Brain microvascular endothelial cell (primary cell): ENCODE data around the gene TMEM232.

Source experiments
- DNase-seq: peaks from one replicate; pipeline ENCODE4 v3.0.0-alpha.2; 2020
- H3K27ac ChIP-seq: fragments of 250-450 bp; sonication (Bioruptor Pico); 2 replicates; pipeline ENCODE4 v1.5.1; 2020; ENCODE audit warnings: mild to moderate bottlenecking, moderate library complexity
- H3K27me3 ChIP-seq: fragments of 250-450 bp; sonication (Bioruptor Pico); replicated peaks from 2 replicates; pipeline ENCODE4 v1.5.1; 2020; ENCODE audit warnings: mild to moderate bottlenecking
- H3K36me3 ChIP-seq: fragments of 250-450 bp; sonication (Bioruptor Pico); replicated peaks from 2 replicates; pipeline ENCODE4 v1.5.1; 2020; ENCODE audit warnings: mild to moderate bottlenecking
- H3K4me3 ChIP-seq: 2 replicates; pipeline ENCODE4 v1.5.1; 2011; ENCODE audit warnings: low read depth, mild to moderate bottlenecking, control low read depth, low read length, moderate library complexity
- CTCF ChIP-seq: IDR thresholded peaks from 2 replicates; pipeline ENCODE4 v1.5.1; 2011; ENCODE audit warnings: low read depth, mild to moderate bottlenecking, moderate library complexity, low read length, control low read depth, inconsistent platforms; ENCODE audit errors: missing control alignments
- in situ Hi-C: cut with HindIII; loops from 2 replicates; pipeline ENCODE4 v1.10.0; 2017; ENCODE audit warnings: low sequenced_read_pairs, low pct_ligation_motif_present

TMEM232 gene

GRCh38 chr5:110409571-110409970 is 316.9 kb downstream of the TMEM232 start:
- in situ Hi-C loops = no loop called here
- H3K4me3 ChIP-seq = no peak overlapping the region
- no peaks in the 10 kb centered on the region for H3K36me3 ChIP-seq
- no peak for TF ChIP-seq CTCF
- no peak for DNase-seq
- H3K27ac ChIP-seq = no peak overlapping the region
- H3K27me3 ChIP-seq = no peaks in the 10 kb centered on the region

GRCh38 chr5:110402562-110402961 is 323.9 kb downstream of the TMEM232 start:
- H3K4me3 ChIP-seq = no peak overlapping the region
- in situ Hi-C loops = no loop called here
- H3K27me3 ChIP-seq = no peaks in the 10 kb centered on the region
- H3K36me3 ChIP-seq = no peaks in the 10 kb centered on the region
- no peak for TF ChIP-seq CTCF
- no peak for DNase-seq
- no peak overlapping the region for H3K27ac ChIP-seq

GRCh38 chr5:110401881-110402280 is 324.6 kb downstream of the TMEM232 start:
- TF ChIP-seq CTCF = no peak
- H3K36me3 ChIP-seq = no peaks in the 10 kb centered on the region
- no peaks in the 10 kb centered on the region for H3K27me3 ChIP-seq
- DNase-seq = no peak
- no peak overlapping the region for H3K27ac ChIP-seq
- H3K4me3 ChIP-seq = no peak overlapping the region
- in situ Hi-C loops = no loop called here

GRCh38 chr5:110398951-110399350 is 327.5 kb downstream of the TMEM232 start:
- no peak overlapping the region for H3K27ac ChIP-seq
- no peaks in the 10 kb centered on the region for H3K27me3 ChIP-seq
- no peak for TF ChIP-seq CTCF
- H3K36me3 ChIP-seq = no peaks in the 10 kb centered on the region
- in situ Hi-C loops = no loop called here
- H3K4me3 ChIP-seq = no peak overlapping the region
- DNase-seq = no peak

- in situ Hi-C loops = no loop called here
- H3K4me3 ChIP-seq = no peak overlapping the region
- no peak for DNase-seq
- no peak for TF ChIP-seq CTCF
- H3K27ac ChIP-seq = no peak overlapping the region
- no peaks in the 10 kb centered on the region for H3K27me3 ChIP-seq
- no peaks in the 10 kb centered on the region for H3K36me3 ChIP-seq
These were observed 329.2 kb downstream of the TMEM232 start for GRCh38 chr5:110397281-110397680.

- no peak for TF ChIP-seq CTCF
- Histone ChIP-seq H3K27ac (no peak overlapping the region), H3K36me3 (no peaks in the 10 kb centered on the region), H3K27me3 (no peaks in the 10 kb centered on the region), H3K4me3 (no peak overlapping the region)
- peak; percentile 57 for DNase-seq
- in situ Hi-C loops = no loop called here
These were observed 339.7 kb downstream of the TMEM232 start for GRCh38 chr5:110386782-110387181.
